Thoracic aorta (tissue), 2 donors: ENCODE results near the gene LRP4. TPM values are rescaled to one million over a fixed set of nuclear protein-coding genes. Genes with fewer than 3 reads are reported as not detected.

ENCODE experiments used
- ATAC-seq: fragments of 150-250 bp; one replicate; pipeline ENCODE4 v1.8.0; 2017; ENCODE audit warnings: low read depth; ENCODE audit not compliant: insufficient number of reproducible peaks, low FRiP score
- DNase-seq: peaks from one replicate; pipeline ENCODE4 v3.0.0-alpha.2; 2020; ENCODE audit warnings: low spot score
- H3K27ac ChIP-seq, 2 donors: fragments of 200-600 bp; sonication (generic); 1 replicate in 1 of 2; 2 replicates in 1 of 2; pipeline ENCODE4 v1.5.1; 2016; ENCODE audit warnings: mild to moderate bottlenecking in 2 of 2, moderate library complexity in 2 of 2
- H3K27me3 ChIP-seq: fragments of 200-600 bp; sonication (generic); replicated peaks from 2 replicates; pipeline ENCODE4 v1.6.0; 2016; ENCODE audit warnings: mild to moderate bottlenecking; ENCODE audit not compliant: insufficient read depth
- H3K36me3 ChIP-seq: fragments of 200-600 bp; sonication (generic); one replicate; pipeline ENCODE4 v1.5.1; 2016
- H3K4me1 ChIP-seq, 2 donors: fragments of 200-600 bp; sonication (generic); 1 replicate in 1 of 2; 2 replicates in 1 of 2; pipeline versions ENCODE4 v1.5.1 to v1.6.0; 2016; ENCODE audit warnings: low read depth in 2 of 2, mild to moderate bottlenecking in 1 of 2; ENCODE audit not compliant: control insufficient read depth in 1 of 2
- H3K4me3 ChIP-seq: fragments of 200-600 bp; sonication (generic); 2 replicates; pipeline ENCODE4 v1.5.1; 2016; ENCODE audit warnings: mild to moderate bottlenecking
- H3K9me3 ChIP-seq: fragments of 200-600 bp; sonication (generic); 2 replicates; pipeline ENCODE4 v1.5.1; 2016
- total RNA-seq, 2 donors: library from RNA; depleted of rRNA; stranded (reverse); fragments of >200 nt; gene quantifications; one replicate each; pipeline versions ENCODE4 v1.1.0 to v1.2.3, GENCODE V29; 2016
- TF ChIP-seq, protein P1 (sequence below): fragments of 200-600 bp; sonication (generic); IDR thresholded peaks from one replicate; pipeline ENCODE4 v1.5.1; 2019; ENCODE audit warnings: antibody characterized with exemption

LRP4 gene
- total RNA-seq, 2 donors from 2014 or later: 8.4 to 21.2 TPM

GRCh38 chr11:46949297-46949696 lies 30.9 kb upstream of the LRP4 start:
- ATAC-seq: no peak

GRCh38 chr11:46948378-46949131 lies 30.2 kb upstream of the LRP4 start:
- no peaks in the 10 kb centered on the region for H3K9me3 ChIP-seq
- H3K36me3 ChIP-seq: no peaks in the 10 kb centered on the region
- H3K27ac ChIP-seq: no peak overlapping the region
- TF ChIP-seq, protein P1, sequence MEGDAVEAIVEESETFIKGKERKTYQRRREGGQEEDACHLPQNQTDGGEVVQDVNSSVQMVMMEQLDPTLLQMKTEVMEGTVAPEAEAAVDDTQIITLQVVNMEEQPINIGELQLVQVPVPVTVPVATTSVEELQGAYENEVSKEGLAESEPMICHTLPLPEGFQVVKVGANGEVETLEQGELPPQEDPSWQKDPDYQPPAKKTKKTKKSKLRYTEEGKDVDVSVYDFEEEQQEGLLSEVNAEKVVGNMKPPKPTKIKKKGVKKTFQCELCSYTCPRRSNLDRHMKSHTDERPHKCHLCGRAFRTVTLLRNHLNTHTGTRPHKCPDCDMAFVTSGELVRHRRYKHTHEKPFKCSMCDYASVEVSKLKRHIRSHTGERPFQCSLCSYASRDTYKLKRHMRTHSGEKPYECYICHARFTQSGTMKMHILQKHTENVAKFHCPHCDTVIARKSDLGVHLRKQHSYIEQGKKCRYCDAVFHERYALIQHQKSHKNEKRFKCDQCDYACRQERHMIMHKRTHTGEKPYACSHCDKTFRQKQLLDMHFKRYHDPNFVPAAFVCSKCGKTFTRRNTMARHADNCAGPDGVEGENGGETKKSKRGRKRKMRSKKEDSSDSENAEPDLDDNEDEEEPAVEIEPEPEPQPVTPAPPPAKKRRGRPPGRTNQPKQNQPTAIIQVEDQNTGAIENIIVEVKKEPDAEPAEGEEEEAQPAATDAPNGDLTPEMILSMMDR: no peak
- H3K4me1 ChIP-seq: peaks cover 0 to 10% of the 10 kb centered on the region in 2 donors
- DNase-seq: no peak
- no peak for ATAC-seq
- no peaks in the 10 kb centered on the region for H3K27me3 ChIP-seq
- no peak overlapping the region for H3K4me3 ChIP-seq

More at GRCh38 chr11:46949297-46949696, 30.9 kb upstream of the LRP4 start:
- H3K27ac ChIP-seq: no peak overlapping the region
- H3K36me3 ChIP-seq: no peaks in the 10 kb centered on the region
- H3K27me3 ChIP-seq: no peaks in the 10 kb centered on the region
- peaks cover 0 to 10% of the 10 kb centered on the region in 2 donors for H3K4me1 ChIP-seq
- H3K9me3 ChIP-seq: no peaks in the 10 kb centered on the region
- no peak overlapping the region for H3K4me3 ChIP-seq
- no peak for DNase-seq
- TF ChIP-seq, protein P1: no peak

DNA sequence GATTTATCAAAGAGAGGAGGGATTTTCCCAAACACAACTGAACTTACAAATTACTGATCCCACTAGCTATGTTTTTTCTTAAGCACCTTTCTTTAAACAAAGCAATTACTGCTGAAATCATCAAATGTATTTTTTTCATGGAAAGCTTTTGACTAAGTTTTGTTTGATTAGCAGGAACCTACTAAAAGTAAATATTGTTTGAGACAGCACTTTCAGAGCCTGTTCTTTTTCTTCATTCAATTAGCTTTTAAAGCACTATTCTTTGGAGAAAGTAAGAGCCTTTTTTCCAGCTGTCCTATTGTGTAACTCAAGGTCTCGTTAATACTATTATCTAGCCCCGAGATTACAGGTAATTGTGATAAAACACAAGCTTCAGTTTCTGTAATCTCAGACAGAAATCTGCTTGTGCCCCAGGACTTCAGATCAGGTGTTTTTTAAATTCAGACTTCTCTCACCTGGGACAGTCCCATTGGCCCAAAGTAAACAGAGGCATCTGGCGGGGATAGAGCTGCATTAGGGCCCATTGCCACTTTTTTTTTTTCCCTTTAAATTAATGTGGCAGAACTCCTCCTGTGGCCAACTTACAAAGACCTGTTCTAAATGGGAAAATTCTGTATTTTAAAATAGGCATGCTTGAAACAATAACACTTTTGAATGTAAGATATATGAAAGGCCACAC lies 29.2 kb upstream of the LRP4 start:
- no peak overlapping the region for H3K4me3 ChIP-seq
- TF ChIP-seq, protein P1: no peak
- H3K27me3 ChIP-seq: no peaks in the 10 kb centered on the region
- DNase-seq (no peak), ATAC-seq (no peak)
- no peaks in the 10 kb centered on the region for H3K36me3 ChIP-seq
- H3K27ac ChIP-seq: no peak overlapping the region
- peaks cover 0 to 10% of the 10 kb centered on the region in 2 donors for H3K4me1 ChIP-seq
- H3K9me3 ChIP-seq: no peaks in the 10 kb centered on the region

DNA sequence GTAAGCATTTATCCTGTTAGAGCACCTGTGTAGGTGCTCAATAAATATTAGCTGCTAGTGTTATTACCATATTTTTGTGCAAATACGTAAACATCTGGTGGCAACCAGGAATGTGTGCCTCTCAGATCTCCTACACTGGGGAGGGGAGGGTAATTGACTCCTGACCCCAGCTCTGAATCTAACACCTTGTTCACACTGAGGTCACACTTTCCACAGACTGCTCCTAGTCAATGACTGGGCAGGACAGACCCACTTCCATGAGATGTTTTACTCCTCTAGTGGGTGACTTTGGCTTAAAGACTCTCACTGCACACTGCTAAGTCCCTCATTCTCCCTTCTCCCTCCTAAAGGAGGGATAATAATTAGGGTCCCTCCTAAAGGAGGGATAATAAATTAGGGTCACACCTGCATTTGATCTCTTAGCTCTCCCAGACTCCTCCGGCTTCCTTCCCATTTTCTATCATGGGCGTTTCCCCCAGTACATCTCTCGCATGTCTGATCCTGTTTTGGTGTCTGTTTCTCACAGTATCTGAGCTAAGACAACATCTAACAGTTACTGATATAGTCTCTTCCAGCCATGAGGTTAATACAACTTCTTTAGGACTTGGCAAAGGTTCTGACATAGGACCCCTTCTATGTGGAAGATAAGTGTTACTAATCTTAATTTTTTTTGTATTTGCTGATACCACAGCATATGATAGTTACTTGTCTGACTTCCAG lies 26.2 kb upstream of the LRP4 start:
- no peaks in the 10 kb centered on the region for H3K36me3 ChIP-seq
- no peaks in the 10 kb centered on the region for H3K27me3 ChIP-seq
- ATAC-seq (no peak), DNase-seq (no peak)
- no peaks in the 10 kb centered on the region for H3K9me3 ChIP-seq
- H3K4me3 ChIP-seq: no peak overlapping the region
- TF ChIP-seq, protein P1: no peak
- peaks cover 0 to 10% of the 10 kb centered on the region in 2 donors for H3K4me1 ChIP-seq
- no peak overlapping the region for H3K27ac ChIP-seq

DNA sequence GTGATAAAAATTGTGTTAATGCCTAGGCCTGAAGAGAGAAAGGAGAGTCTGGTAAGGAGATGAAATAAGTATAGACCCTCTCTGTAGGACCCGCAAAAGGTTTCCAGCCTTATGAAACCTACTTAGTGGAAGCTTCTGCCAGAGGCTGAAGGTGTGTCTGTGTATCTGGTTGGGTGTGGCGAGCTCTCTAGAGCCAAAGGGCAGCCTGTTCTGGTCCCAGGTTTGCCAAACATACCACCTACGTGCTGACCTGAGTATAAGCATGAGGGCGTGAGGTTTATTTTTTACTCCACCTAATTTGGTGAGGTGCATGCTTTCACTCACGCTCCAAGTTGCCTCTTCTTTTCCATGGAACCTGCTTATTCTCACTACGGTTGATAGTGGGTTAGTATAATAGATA lies 23.8 kb upstream of the LRP4 start:
- H3K9me3 ChIP-seq: no peaks in the 10 kb centered on the region
- ATAC-seq (no peak), DNase-seq (no peak)
- H3K27ac ChIP-seq: no peak overlapping the region
- peaks cover 1 to 7% of the 10 kb centered on the region in 2 donors for H3K4me1 ChIP-seq
- H3K4me3 ChIP-seq: no peak overlapping the region
- no peaks in the 10 kb centered on the region for H3K36me3 ChIP-seq
- TF ChIP-seq, protein P1: no peak
- no peaks in the 10 kb centered on the region for H3K27me3 ChIP-seq
